Measurements from ENCODE around the gene PLK3.

GRCh38 chr1:44807364-44808062 is 7.3 kb downstream of the PLK3 start:
- TF ChIP-seq, protein P1, sequence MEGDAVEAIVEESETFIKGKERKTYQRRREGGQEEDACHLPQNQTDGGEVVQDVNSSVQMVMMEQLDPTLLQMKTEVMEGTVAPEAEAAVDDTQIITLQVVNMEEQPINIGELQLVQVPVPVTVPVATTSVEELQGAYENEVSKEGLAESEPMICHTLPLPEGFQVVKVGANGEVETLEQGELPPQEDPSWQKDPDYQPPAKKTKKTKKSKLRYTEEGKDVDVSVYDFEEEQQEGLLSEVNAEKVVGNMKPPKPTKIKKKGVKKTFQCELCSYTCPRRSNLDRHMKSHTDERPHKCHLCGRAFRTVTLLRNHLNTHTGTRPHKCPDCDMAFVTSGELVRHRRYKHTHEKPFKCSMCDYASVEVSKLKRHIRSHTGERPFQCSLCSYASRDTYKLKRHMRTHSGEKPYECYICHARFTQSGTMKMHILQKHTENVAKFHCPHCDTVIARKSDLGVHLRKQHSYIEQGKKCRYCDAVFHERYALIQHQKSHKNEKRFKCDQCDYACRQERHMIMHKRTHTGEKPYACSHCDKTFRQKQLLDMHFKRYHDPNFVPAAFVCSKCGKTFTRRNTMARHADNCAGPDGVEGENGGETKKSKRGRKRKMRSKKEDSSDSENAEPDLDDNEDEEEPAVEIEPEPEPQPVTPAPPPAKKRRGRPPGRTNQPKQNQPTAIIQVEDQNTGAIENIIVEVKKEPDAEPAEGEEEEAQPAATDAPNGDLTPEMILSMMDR (IDR thresholded peaks at IDR 0.05), result peak in 1 of 5 experiments; percentile 3
- peak; percentile 73 to 89 (median 78) for TF ChIP-seq POLR2AphosphoS5 (IDR thresholded peaks at IDR 0.05)

Data from transverse colon (tissue), 4 donors.